Hindlimb muscle (tissue), 1 donor: Measurements from ENCODE around the gene AS3MT. TPM values are rescaled to one million over a fixed set of nuclear protein-coding genes. Genes with fewer than 3 reads are reported as not detected.
"Not testable (repeated sequence)": the region's sequence is repeated elsewhere in the genome, so short reads cannot be mapped to it uniquely, and the experiment has no call there.

Experiments used
- DNase-seq: peaks from one replicate; pipeline ENCODE4 v3.0.0-alpha.2; 2013
- polyA plus RNA-seq: library from polyadenylated mRNA; unstranded; fragments of 120-200 nt; gene quantifications from one replicate; pipeline ENCODE4 v1.2.1, GENCODE V29; 2013; ENCODE audit not compliant: insufficient read length

AS3MT gene, protein sequence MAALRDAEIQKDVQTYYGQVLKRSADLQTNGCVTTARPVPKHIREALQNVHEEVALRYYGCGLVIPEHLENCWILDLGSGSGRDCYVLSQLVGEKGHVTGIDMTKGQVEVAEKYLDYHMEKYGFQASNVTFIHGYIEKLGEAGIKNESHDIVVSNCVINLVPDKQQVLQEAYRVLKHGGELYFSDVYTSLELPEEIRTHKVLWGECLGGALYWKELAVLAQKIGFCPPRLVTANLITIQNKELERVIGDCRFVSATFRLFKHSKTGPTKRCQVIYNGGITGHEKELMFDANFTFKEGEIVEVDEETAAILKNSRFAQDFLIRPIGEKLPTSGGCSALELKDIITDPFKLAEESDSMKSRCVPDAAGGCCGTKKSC
- polyA plus RNA-seq: 7.3 TPM

GRCh38 chr10:102869258-102870198 lies at the start of gene AS3MT:
Gene AS3MT (plus strand): TSS chr10:102869470. CDS start chr10:102869593, 123 bp downstream.
- peak; percentile 55 for DNase-seq

- DNase-seq: not testable (repeated sequence)
Measured at GRCh38 chr10:102820008-102820407, 49.3 kb upstream of the AS3MT start.

- DNase-seq: no peak
Measured at GRCh38 chr10:102822222-102822621, 47.0 kb upstream of the AS3MT start.

GRCh38 chr10:102824664-102825063 lies 44.6 kb upstream of the AS3MT start:
- no peak for DNase-seq

- no peak for DNase-seq
Measured at GRCh38 chr10:102826148-102826796, 43.0 kb upstream of the AS3MT start.

GRCh38 chr10:102827597-102827975 lies 41.7 kb upstream of the AS3MT start:
- no peak for DNase-seq

DNA sequence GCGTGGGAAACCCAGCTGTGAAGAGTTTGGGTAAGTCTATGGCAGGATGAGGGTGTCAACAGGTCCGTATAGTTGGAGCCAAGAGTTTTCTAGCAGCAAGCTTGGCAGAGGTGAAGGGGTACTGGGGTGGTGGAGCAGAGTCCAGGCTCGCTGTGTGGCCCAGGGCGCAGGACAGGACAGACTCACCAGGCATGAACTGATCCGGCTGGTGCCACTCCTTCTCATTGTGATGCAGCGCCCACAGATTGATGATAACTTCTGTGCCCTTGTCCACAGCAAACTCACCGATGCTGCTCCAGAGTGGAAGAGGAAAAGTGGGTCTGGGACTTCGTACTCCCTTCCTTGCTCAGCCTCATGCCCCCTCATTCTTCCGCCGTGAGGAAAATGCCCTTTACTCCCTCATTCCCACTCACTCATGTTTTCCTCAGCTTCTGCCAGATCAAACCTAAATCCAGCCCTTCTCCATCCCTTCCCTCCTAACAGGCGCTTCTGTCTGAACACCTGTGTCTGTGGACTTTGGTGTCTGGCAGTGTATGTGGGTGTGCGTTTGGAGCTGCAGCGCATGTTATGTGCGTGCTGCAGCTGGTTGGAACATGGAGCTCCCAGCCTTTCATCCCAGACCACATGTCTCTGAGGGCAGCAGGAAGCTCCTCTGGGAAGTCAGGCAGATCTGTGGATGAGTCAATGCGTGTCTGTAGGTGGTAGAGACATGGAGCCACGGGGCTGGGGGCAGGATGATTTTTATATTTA lies 37.8 kb upstream of the AS3MT start:
- DNase-seq: no peak

- no peak for DNase-seq
Measured at GRCh38 chr10:102832248-102832647, 37.0 kb upstream of the AS3MT start.

GRCh38 chr10:102832987-102833386 lies 36.3 kb upstream of the AS3MT start:
- DNase-seq: no peak

GRCh38 chr10:102834143-102834542 lies 35.1 kb upstream of the AS3MT start:
- DNase-seq: no peak

- DNase-seq: peak; percentile 69
Measured at GRCh38 chr10:102835007-102835482, 34.2 kb upstream of the AS3MT start.

DNA sequence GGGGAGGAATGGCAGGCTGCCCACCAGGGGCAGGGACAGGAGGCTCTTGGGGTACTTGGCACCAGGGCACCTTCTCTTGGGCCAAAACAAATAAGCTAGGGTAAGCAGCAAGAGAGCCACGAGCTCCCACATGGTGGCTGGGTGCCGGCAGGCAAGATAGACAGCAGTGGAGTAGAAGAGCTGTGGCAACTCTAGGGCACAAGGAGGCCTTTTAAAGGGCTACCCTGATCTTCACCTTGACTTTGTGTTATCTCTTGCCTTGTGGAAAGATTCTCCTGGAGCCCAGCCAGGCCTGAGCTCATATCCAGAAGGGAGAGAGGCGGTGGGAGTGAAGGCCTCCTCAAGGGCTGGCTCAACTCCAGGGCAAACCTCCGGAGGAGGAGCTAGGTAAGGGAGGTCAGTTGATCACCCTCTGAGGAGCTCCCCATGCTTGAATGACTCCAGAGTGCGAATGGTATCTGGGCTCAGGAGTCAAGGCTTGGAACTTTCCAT lies 32.0 kb upstream of the AS3MT start, which contains the start of gene CYP17A1:
Gene CYP17A1, minus strand, starts transcription at position 184 of the 492 bp plus-strand sequence. Its CDS starts 52 bp downstream, at position 132.
- no peak for DNase-seq

DNA sequence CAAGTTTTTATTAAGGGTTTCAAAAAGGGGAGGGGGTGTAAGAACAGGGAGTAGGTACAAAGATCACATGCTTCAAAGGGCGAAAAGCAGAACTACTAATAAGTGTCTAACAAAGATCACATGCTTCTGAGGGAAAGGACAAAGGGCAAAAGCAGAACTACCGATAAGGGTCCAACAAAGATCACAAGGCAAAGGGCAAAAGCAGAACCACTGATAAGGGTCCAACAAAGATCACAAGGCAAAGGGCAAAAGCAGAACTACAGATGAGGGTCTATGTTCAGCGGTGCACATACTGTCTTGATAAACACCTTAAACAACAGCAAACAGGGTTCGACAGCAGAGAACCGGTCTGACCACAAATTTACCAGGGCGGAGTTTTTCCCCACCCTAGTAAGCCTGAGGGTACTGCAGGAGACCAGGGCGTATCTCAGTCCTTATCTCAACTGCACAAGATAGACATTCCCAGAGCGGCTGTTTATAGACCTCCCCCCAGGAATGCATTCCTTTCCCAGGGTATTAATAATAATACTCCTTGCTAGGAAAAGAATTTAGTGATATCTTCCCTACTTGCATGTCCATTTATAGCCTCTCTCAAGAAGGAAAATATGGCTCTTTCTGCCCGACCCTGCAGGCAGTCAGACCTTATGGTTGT lies 30.9 kb upstream of the AS3MT start:
- not testable (repeated sequence) for DNase-seq

GRCh38 chr10:102841827-102842345 lies 27.4 kb upstream of the AS3MT start:
- DNase-seq: no peak

DNA sequence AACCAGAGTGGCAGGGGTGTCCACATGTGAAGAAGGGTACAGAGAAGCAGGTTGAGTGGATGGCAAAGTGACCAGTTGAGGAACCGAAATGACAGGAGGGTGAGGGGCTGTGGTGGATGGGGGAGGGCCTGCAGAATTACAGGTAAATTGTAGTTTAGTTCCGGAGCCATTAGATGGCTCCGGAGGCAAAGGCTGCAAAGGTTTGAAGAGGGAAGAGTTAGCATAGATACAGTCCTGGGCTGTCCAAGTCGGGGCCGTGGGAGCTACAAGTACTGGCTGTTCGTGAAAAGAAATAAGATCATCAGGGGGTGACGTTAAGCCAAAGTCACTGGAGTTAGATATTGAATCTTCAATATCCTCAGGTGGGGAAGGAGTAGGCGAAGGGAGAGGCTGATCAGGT lies 26.1 kb upstream of the AS3MT start:
- DNase-seq: not testable (repeated sequence)

DNA sequence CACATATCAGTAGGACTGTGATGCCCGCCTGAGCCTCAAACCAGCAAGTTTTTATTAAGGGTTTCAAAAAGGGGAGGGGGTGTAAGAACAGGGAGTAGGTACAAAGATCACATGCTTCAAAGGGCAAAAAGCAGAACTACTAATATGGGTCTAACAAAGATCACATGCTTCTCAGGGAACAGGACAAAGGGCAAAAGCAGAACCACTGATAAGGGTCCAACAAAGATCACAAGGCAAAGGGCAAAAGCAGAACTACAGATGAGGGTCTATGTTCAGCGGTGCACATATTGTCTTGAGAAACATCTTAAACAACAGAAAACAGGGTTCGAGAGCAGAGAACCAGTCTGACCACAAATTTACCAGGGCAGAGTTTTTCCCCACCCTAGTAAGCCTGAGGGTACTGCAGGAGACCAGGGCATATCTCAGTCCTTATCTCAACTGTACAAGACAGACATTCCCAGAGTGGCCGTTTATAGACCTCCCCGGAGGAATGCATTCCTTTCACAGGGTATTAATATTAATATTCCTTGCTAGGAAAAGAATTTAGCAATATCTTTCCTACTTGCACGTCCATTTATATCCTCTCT lies 25.0 kb upstream of the AS3MT start:
- not testable (repeated sequence) for DNase-seq

DNA sequence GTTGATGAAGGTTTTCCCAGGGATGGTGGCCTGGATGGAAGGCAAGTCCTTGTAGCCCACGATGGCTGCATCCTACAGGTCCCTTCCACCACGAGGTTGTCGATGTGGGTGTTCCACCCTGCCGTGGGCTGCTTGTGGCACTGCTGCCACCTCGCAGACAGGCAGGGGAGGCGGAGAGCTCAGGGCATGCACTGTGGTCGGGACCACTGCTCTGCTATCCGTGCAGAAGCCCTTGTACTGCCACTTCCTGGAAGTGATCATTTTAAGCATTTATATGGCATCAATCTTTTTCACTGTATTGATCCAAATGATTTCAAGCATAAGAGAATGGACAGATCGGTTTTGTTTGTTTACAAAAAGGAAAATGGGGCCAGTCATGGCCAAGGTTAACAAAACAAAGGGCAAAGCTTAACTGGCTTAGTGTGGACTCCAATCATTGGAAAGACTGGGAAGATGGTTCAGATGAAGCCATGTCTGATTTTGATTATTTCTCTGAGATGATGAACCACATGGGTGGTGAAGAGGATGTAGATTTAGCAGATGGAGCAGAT lies 23.8 kb upstream of the AS3MT start:
- DNase-seq: no peak

DNA sequence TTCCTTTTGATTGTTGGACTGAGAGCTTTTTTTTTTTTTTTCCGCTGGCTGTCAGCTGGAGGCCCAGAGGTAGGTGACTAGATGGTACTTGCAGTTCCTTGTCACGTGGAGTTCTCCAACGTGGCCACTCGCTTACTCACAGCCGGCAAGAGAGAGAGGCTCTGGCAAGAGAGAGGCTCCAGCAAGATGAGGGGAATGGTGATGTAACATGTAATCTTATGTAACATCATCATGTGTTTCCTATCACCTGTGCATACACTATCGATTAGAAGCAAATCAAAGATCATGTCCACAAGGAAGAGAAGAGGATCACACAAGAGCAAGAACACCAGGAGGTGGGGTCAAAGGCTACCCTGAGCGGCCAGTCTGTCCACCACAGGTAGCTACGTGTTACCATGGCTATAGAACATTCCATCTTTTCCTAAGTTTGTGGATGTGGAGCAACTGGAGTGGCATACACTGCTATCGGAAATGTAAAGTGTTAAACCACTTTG lies 19.2 kb upstream of the AS3MT start:
- no peak for DNase-seq

GRCh38 chr10:102853237-102853636 lies 16.0 kb upstream of the AS3MT start:
- not testable (repeated sequence) for DNase-seq
